ENCODE data around the gene MT4. TPM values are rescaled to one million over a fixed set of nuclear protein-coding genes. Genes with fewer than 3 reads are reported as not detected.

The MT4 gene
- total RNA-seq, 2 donors from 2014 or later = not detected

GRCh38 chr16:56547120-56547948, 17.5 kb upstream of the MT4 start:
- H3K9me3 Mint-ChIP-seq = no peaks in the 10 kb centered on the region
- no peak overlapping the region for H3K4me3 Mint-ChIP-seq
- H3K27me3 Mint-ChIP-seq (ENCODE audit: low read depth) = no peaks in the 10 kb centered on the region
- no peaks in the 10 kb centered on the region for H3K36me3 Mint-ChIP-seq (ENCODE audit: insufficient read depth in 2 of 2)
- peaks cover 17% of the 10 kb centered on the region for H3K4me1 Mint-ChIP-seq (ENCODE audit: low read depth)
- DNase-seq (no peak), ATAC-seq (replicated peaks in 1 of 2) (no peak)
- no peak overlapping the region for H3K27ac Mint-ChIP-seq

GRCh38 chr16:56547949-56548567, 16.8 kb upstream of the MT4 start:
- no peak for ATAC-seq (replicated peaks in 1 of 2)
- H3K36me3 Mint-ChIP-seq (ENCODE audit: insufficient read depth in 2 of 2) = no peaks in the 10 kb centered on the region
- H3K27ac Mint-ChIP-seq = no peak overlapping the region
- peaks cover 17% of the 10 kb centered on the region for H3K4me1 Mint-ChIP-seq (ENCODE audit: low read depth)
- DNase-seq = no peak
- no peaks in the 10 kb centered on the region for H3K9me3 Mint-ChIP-seq
- no peaks in the 10 kb centered on the region for H3K27me3 Mint-ChIP-seq (ENCODE audit: low read depth)
- no peak overlapping the region for H3K4me3 Mint-ChIP-seq

- ATAC-seq (replicated peaks in 1 of 2) (no peak), DNase-seq (no peak)
- Mint-ChIP-seq H3K4me1 (ENCODE audit: low read depth) (peaks cover 17% of the 10 kb centered on the region), H3K9me3 (no peaks in the 10 kb centered on the region), H3K27ac (no peak overlapping the region), H3K27me3 (ENCODE audit: low read depth) (peaks cover 10% of the 10 kb centered on the region), H3K36me3 (ENCODE audit: insufficient read depth in 2 of 2) (no peaks in the 10 kb centered on the region), H3K4me3 (no peak overlapping the region)
Observed at GRCh38 chr16:56549161-56549560, 15.7 kb upstream of the MT4 start.

GRCh38 chr16:56549744-56550385, 15.0 kb upstream of the MT4 start:
- peak; percentile 76 to 78 for ATAC-seq (replicated peaks in 1 of 2)

GRCh38 chr16:56551796-56552738, 12.8 kb upstream of the MT4 start:
- no peak overlapping the region for H3K27ac Mint-ChIP-seq
- no peaks in the 10 kb centered on the region for H3K9me3 Mint-ChIP-seq
- no peak overlapping the region for H3K4me3 Mint-ChIP-seq
- DNase-seq (no peak), ATAC-seq (replicated peaks in 1 of 2) (no peak)
- no peaks in the 10 kb centered on the region for H3K36me3 Mint-ChIP-seq (ENCODE audit: insufficient read depth in 2 of 2)
- peaks cover 10% of the 10 kb centered on the region for H3K27me3 Mint-ChIP-seq (ENCODE audit: low read depth)
- peaks cover 17% of the 10 kb centered on the region for H3K4me1 Mint-ChIP-seq (ENCODE audit: low read depth)

More at GRCh38 chr16:56549744-56550385, 15.0 kb upstream of the MT4 start:
- H3K27ac Mint-ChIP-seq = no peak overlapping the region
- H3K4me1 Mint-ChIP-seq (ENCODE audit: low read depth) = peaks cover 17% of the 10 kb centered on the region
- no peaks in the 10 kb centered on the region for H3K36me3 Mint-ChIP-seq (ENCODE audit: insufficient read depth in 2 of 2)
- no peaks in the 10 kb centered on the region for H3K9me3 Mint-ChIP-seq
- peaks cover 10% of the 10 kb centered on the region for H3K27me3 Mint-ChIP-seq (ENCODE audit: low read depth)
- no peak overlapping the region for H3K4me3 Mint-ChIP-seq
- DNase-seq = peak; percentile 7 to 11

- ATAC-seq (replicated peaks in 1 of 2) = no peak
- H3K27me3 Mint-ChIP-seq (ENCODE audit: low read depth) = peaks cover 10% of the 10 kb centered on the region
Observed at GRCh38 chr16:56554441-56554840, 10.4 kb upstream of the MT4 start.

GRCh38 chr16:56558024-56558747, 6.7 kb upstream of the MT4 start:
- Mint-ChIP-seq H3K4me1 (ENCODE audit: low read depth) (no peaks in the 10 kb centered on the region), H3K27me3 (ENCODE audit: low read depth) (peaks cover 10% of the 10 kb centered on the region), H3K27ac (peak overlapping the region; percentile 85), H3K9me3 (no peaks in the 10 kb centered on the region), H3K36me3 (ENCODE audit: insufficient read depth in 2 of 2) (no peaks in the 10 kb centered on the region), H3K4me3 (no peak overlapping the region)
- ATAC-seq (replicated peaks in 1 of 2) = no peak
- DNase-seq = no peak

More at GRCh38 chr16:56554441-56554840, 10.4 kb upstream of the MT4 start:
- no peak for DNase-seq
- Mint-ChIP-seq H3K4me3 (no peak overlapping the region), H3K36me3 (ENCODE audit: insufficient read depth in 2 of 2) (no peaks in the 10 kb centered on the region), H3K4me1 (ENCODE audit: low read depth) (peaks cover 10% of the 10 kb centered on the region), H3K27ac (no peak overlapping the region), H3K9me3 (no peaks in the 10 kb centered on the region)

GRCh38 chr16:56559109-56559508, 5.8 kb upstream of the MT4 start:
- Mint-ChIP-seq H3K4me1 (ENCODE audit: low read depth) (no peaks in the 10 kb centered on the region), H3K27ac (no peak overlapping the region), H3K4me3 (no peak overlapping the region), H3K27me3 (ENCODE audit: low read depth) (peaks cover under 1% of the 10 kb centered on the region), H3K36me3 (ENCODE audit: insufficient read depth in 2 of 2) (no peaks in the 10 kb centered on the region), H3K9me3 (no peaks in the 10 kb centered on the region)
- ATAC-seq (replicated peaks in 1 of 2) (no peak), DNase-seq (no peak)

GRCh38 chr16:56560447-56560846, 4.4 kb upstream of the MT4 start:
- Mint-ChIP-seq H3K36me3 (ENCODE audit: insufficient read depth in 2 of 2) (no peaks in the 10 kb centered on the region), H3K27me3 (ENCODE audit: low read depth) (no peaks in the 10 kb centered on the region), H3K4me3 (no peak overlapping the region), H3K9me3 (no peaks in the 10 kb centered on the region), H3K27ac (no peak overlapping the region), H3K4me1 (ENCODE audit: low read depth) (no peaks in the 10 kb centered on the region)
- DNase-seq (no peak), ATAC-seq (replicated peaks in 1 of 2) (no peak)

- Mint-ChIP-seq H3K4me3 (no peak overlapping the region), H3K4me1 (ENCODE audit: low read depth) (no peaks in the 10 kb centered on the region), H3K27me3 (ENCODE audit: low read depth) (no peaks in the 10 kb centered on the region), H3K9me3 (no peaks in the 10 kb centered on the region), H3K36me3 (ENCODE audit: insufficient read depth in 2 of 2) (no peaks in the 10 kb centered on the region), H3K27ac (no peak overlapping the region)
- no peak for DNase-seq
- ATAC-seq (replicated peaks in 1 of 2) = no peak
Observed at GRCh38 chr16:56561126-56561525, 3.7 kb upstream of the MT4 start.

GRCh38 chr16:56569971-56570370, 5.1 kb downstream of the MT4 start:
- ATAC-seq (replicated peaks in 1 of 2) (no peak), DNase-seq (no peak)
- Mint-ChIP-seq H3K27me3 (ENCODE audit: low read depth) (peaks cover 6% of the 10 kb centered on the region), H3K36me3 (ENCODE audit: insufficient read depth in 2 of 2) (no peaks in the 10 kb centered on the region), H3K4me1 (ENCODE audit: low read depth) (no peaks in the 10 kb centered on the region), H3K4me3 (no peak overlapping the region), H3K9me3 (peaks cover 1 to 2% of the 10 kb centered on the region in 2 donors), H3K27ac (no peak overlapping the region)

GRCh38 chr16:56571525-56571924, 6.7 kb downstream of the MT4 start:
- peaks cover 6% of the 10 kb centered on the region for H3K27me3 Mint-ChIP-seq (ENCODE audit: low read depth)
- no peak for DNase-seq

More at GRCh38 chr16:56571525-56571924, 6.7 kb downstream of the MT4 start:
- H3K4me1 Mint-ChIP-seq (ENCODE audit: low read depth) = peaks cover 1% of the 10 kb centered on the region
- H3K36me3 Mint-ChIP-seq (ENCODE audit: insufficient read depth in 2 of 2) = no peaks in the 10 kb centered on the region
- H3K27ac Mint-ChIP-seq = no peak overlapping the region
- H3K4me3 Mint-ChIP-seq = no peak overlapping the region
- ATAC-seq (replicated peaks in 1 of 2) = no peak
- H3K9me3 Mint-ChIP-seq = peaks cover 1 to 2% of the 10 kb centered on the region in 2 donors

All from activated T-cell treated with anti-CD3 and anti-CD28 coated beads, Interleukin-2, amount 50 U/mL, for 72 hours (primary cell).